RWPE1 (cell line): ENCODE measurements around the gene SRGAP1.

Experiments
- CTCF ChIA-PET: fragments of 350-600 bp; sonication (Branson Sonifier 250); formaldehyde crosslinking; extraction: SDS; loops from one replicate; lab custom pipeline; 2021; lab: Yijun Ruan, JAX
- POLR2A ChIA-PET: fragments of 400-600 bp; formaldehyde crosslinking; extraction: SDS; loops from one replicate; lab custom pipeline; 2020; ENCODE audit warnings: antibody characterized with exemption; ENCODE audit not compliant: low non-redundant PET; lab: Yijun Ruan, JAX
- DNase-seq: peaks from one replicate; pipeline ENCODE4 v3.0.0; 2012; ENCODE audit warnings: low spot score
- H3K27ac ChIP-seq: fragments of 450-650 bp; 2 replicates; pipeline ENCODE4 v1.5.1; 2017
- TF ChIP-seq, protein P1 (sequence below): fragments of 450-650 bp; conservative IDR thresholded peaks from 2 replicates; pipeline ENCODE4 v1.5.1; 2017; ENCODE audit warnings: low read depth, mild to moderate bottlenecking

The SRGAP1 gene

DNA sequence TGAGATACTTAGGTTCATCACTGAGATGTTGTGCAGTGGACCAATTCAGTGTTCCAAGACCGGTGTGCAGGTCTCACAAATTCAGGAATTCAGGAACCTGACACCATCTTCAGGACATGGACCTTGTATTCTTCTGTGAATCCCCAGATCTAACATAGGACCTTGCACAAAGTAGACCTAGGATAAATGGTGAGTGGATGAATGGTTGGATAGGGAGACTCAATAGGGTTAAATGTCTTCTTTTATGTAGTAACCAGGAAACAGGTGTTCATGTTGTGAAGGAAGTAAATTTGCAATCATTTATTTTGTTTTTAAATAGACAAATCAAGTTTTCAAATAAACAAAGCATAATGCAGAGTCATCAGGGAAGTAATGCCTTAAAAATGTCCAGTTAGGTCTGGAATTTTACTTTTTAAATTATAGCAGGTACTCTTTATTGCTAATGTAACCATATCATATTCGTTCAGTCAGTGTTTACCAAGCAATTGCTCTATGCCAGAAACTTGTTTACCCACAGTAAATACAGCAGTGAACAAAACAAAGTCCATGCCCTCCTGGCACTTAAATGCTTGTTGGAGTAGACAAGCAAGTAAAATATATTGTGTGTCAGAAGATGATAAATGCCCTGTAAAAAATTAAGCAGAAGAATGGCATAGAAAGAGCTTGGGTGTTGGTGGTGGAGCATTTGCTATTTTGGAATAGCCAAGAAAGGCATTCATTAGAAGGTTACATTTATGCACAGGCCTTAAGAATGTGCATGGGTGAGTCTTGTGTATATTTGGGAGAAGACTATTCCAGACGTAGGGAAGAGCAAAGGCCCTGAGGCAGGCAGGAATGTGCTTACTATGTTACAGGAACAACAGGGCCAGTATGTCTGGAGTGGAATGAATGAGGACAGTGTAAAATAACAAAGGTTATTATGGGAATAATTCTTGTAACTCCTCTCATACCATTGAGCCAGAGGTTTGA is 38.5 kb upstream of the SRGAP1 start:
- ChIA-PET POLR2A (no interaction called here), CTCF (no interaction called here)
- no peak overlapping the region for H3K27ac ChIP-seq
- TF ChIP-seq, protein P1, sequence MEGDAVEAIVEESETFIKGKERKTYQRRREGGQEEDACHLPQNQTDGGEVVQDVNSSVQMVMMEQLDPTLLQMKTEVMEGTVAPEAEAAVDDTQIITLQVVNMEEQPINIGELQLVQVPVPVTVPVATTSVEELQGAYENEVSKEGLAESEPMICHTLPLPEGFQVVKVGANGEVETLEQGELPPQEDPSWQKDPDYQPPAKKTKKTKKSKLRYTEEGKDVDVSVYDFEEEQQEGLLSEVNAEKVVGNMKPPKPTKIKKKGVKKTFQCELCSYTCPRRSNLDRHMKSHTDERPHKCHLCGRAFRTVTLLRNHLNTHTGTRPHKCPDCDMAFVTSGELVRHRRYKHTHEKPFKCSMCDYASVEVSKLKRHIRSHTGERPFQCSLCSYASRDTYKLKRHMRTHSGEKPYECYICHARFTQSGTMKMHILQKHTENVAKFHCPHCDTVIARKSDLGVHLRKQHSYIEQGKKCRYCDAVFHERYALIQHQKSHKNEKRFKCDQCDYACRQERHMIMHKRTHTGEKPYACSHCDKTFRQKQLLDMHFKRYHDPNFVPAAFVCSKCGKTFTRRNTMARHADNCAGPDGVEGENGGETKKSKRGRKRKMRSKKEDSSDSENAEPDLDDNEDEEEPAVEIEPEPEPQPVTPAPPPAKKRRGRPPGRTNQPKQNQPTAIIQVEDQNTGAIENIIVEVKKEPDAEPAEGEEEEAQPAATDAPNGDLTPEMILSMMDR, result no peak
- no peak for DNase-seq

DNA sequence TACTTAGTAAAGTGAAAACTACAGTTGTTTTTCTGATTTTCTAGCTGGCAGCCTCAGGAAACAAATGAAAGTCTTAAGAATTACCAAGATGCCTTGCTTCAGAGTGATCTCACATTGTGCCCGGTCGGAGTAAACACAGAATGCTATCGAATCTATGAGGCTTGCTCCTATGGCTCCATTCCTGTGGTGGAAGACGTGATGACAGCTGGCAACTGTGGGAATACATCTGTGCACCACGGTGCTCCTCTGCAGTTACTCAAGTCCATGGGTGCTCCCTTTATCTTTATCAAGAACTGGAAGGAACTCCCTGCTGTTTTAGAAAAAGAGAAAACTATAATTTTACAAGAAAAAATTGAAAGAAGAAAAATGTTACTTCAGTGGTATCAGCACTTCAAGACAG is 35.9 kb upstream of the SRGAP1 start:
- no peak for DNase-seq
- POLR2A ChIA-PET, result no interaction called here
- TF ChIP-seq, protein P1, result no peak
- CTCF ChIA-PET, result interaction anchor here (0.7 kb wide), 1 partner anchor 463 kb away, joined by 4 read pairs; no protein-coding TSS in a partner anchor
- H3K27ac ChIP-seq, result no peak overlapping the region

DNA sequence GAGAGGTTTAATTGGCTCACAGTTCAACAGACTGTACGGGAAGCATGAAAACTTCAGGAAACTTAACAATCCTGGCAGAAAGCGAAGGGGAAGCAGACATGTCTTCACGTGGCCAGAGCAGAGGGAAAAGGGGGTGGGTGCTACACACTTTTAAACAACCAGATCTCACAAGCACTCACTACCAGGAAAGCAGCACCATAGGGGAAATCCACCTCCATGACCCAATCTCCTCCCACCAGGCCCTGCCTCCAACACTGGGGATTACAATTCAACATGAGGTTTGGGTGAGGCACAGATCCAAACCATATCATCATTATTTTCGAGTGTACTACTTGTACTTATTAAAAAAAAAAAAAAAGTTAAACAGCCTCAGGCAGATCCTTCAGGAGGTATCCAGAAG is 34.9 kb upstream of the SRGAP1 start:
- CTCF ChIA-PET, result interaction anchor here (0.7 kb wide), 1 partner anchor 462 kb away, joined by 4 read pairs; no protein-coding TSS in a partner anchor
- no peak for DNase-seq
- POLR2A ChIA-PET, result no interaction called here
- TF ChIP-seq, protein P1, result no peak
- H3K27ac ChIP-seq, result no peak overlapping the region

DNA sequence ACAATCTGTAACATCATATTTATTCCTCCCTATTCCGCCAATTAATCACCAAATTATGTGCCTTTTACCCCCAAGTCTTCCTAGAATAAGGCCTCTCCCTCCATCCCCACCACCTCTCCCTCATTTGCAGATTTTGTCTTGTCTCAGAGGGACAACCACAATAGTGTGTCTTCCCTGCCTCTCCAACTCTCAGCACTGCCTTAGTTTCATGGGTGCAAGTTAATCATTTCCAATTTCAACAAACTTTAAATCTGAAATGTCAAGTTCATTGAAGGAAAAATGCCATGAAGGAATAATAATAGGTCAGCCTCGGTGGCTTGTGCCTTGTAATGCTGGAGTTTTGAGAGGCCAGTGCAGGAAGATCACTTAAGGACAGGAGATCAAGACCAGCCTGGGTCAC is 33.2 kb upstream of the SRGAP1 start:
- TF ChIP-seq, protein P1, result no peak
- DNase-seq, result no peak
- H3K27ac ChIP-seq, result no peak overlapping the region
- ChIA-PET POLR2A (no interaction called here), CTCF (no interaction called here)

GRCh38 chr12:63811755-63812154 is 32.7 kb upstream of the SRGAP1 start:
- ChIA-PET POLR2A (no interaction called here), CTCF (no interaction called here)
- DNase-seq, result no peak
- no peak overlapping the region for H3K27ac ChIP-seq
- TF ChIP-seq, protein P1, result no peak

- DNase-seq, result no peak
- TF ChIP-seq, protein P1, result no peak
- POLR2A ChIA-PET, result no interaction called here
- CTCF ChIA-PET, result no interaction called here
- no peak overlapping the region for H3K27ac ChIP-seq
These were observed 30.2 kb upstream of the SRGAP1 start for GRCh38 chr12:63814146-63814772.
